ENCODE results near the gene FNIP2. TPM values are rescaled to one million over a fixed set of nuclear protein-coding genes. Genes with fewer than 3 reads are reported as not detected.
"Not testable (repeated sequence)": the region's sequence is repeated elsewhere in the genome, so short reads cannot be mapped to it uniquely, and the experiment has no call there.

Gene FNIP2
- total and polyA plus RNA-seq, 9 of the 15 experiments (the other 6 are each of a cell fraction or from before 2014, with no cell fraction given): 1.7 to 15.5 (median 8.3) TPM

DNA sequence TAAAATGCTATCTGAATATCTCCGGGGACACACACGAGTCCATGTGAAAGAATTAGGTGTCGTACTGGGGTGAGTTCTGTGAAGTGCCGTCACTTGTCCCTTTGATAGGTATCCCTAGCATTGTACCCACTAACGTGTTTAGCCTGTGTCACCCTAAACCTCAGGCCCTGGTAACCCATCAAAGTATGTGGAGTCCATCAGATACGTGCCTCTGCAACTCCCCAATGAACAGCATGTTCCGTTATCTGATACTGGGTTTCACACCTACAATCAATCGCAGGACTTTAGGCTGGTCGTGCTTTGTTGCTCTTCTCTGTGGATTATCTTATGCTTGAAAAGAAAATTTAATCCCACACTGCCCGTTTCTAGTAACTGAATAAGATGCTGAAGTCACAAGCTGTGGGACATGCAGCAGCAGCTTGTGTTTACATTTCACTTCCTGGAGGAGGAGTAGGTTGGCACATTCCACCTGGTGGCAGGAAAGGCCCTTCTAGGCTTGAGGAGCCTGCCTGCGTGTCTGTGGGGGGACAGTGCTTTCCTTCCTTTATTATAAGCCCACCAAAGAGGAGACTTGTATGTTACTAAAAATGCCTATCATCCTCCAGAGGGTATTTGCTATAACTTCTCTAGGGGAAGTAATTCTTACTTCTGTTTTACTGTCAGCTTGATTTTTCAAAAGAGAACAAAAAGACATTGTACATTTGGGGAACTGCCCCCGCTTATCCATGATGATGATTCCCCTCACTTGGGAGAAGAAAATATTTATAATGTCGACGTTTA is 127.2 kb downstream of the FNIP2 start:
- ChIA-PET POLR2A (interaction anchor here (0.7 kb wide), 1 partner anchor 233 kb away, joined by 3 read pairs; no protein-coding TSS in a partner anchor), CTCF (ENCODE audit: low intra/inter-chr PET ratio) (no interaction called here)
- BruUV-seq (replicated peaks): no TSS peak
- Histone ChIP-seq H3K9me1 (ENCODE audit: control insufficient read depth, insufficient read depth, low read length) (no peaks in the 10 kb centered on the region), H3K27ac (ENCODE audit: extremely low read depth, low read depth, low read length) (no peak overlapping the region), H4K20me1 (replicated peaks; ENCODE audit: control insufficient read depth, insufficient read depth, low read length) (no peaks in the 10 kb centered on the region), H3K4me3 (no peak overlapping the region), H3K9ac (ENCODE audit: insufficient read depth in 1 of 2, low read depth in 2 of 2, low read length in 2 of 2) (no peak overlapping the region), H3K79me2 (ENCODE audit: control insufficient read depth, insufficient read depth, low read length) (no peaks in the 10 kb centered on the region), H3K36me3 (ENCODE audit: control insufficient read depth, insufficient read depth, low read length) (peaks cover 12% of the 10 kb centered on the region; the same call in 1 of the 3 replicates), H3K4me2 (ENCODE audit: insufficient read depth, low read length) (no peak overlapping the region), H2AFZ (ENCODE audit: low read depth, low read length) (no peak overlapping the region), H3K4me1 (replicated peaks in 1 of 2; ENCODE audit: control insufficient read depth in 2 of 2, insufficient read depth in 2 of 2, low read length in 2 of 2) (no peaks in the 10 kb centered on the region), H3K9me3 (replicated peaks; ENCODE audit: control insufficient read depth, insufficient read depth, low read depth, low read length) (no peaks in the 10 kb centered on the region), H3K27me3 (ENCODE audit: control insufficient read depth in 2 of 2, insufficient read depth in 2 of 2, low read length in 2 of 2) (no peaks in the 10 kb centered on the region)
- FAIRE-seq (no peak), DNase-seq (ENCODE audit: extremely low read depth in 1 of 4, low spot score in 3 of 4) (no peak), ATAC-seq (peak; percentile 43; the same call in 1 of the 3 replicates)
- intact Hi-C loops (cut with micrococcal nuclease): no loop called here
- in situ Hi-C loops (cut with MboI): no loop called here
- 71% methylated on average over 14 of the region's 14 CpGs for WGBS (ENCODE audit: insufficient coverage, low coverage, missing lambda C conversion rate)
- no peak for TF ChIP-seq KAT8 (IDR thresholded peaks at IDR 0.05; ENCODE audit: low read depth)
- peak in 1 of 2 experiments; percentile 35; a peak in 1 of 4 replicates for TF ChIP-seq RAD21 (CRISPR knock-in tag; conservative IDR thresholded peaks at IDR 0.05 in 1 of 2, IDR thresholded peaks at IDR 0.05 in 1 of 2)
- TF ChIP-seq, protein P1, sequence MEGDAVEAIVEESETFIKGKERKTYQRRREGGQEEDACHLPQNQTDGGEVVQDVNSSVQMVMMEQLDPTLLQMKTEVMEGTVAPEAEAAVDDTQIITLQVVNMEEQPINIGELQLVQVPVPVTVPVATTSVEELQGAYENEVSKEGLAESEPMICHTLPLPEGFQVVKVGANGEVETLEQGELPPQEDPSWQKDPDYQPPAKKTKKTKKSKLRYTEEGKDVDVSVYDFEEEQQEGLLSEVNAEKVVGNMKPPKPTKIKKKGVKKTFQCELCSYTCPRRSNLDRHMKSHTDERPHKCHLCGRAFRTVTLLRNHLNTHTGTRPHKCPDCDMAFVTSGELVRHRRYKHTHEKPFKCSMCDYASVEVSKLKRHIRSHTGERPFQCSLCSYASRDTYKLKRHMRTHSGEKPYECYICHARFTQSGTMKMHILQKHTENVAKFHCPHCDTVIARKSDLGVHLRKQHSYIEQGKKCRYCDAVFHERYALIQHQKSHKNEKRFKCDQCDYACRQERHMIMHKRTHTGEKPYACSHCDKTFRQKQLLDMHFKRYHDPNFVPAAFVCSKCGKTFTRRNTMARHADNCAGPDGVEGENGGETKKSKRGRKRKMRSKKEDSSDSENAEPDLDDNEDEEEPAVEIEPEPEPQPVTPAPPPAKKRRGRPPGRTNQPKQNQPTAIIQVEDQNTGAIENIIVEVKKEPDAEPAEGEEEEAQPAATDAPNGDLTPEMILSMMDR (IDR thresholded peaks at IDR 0.05 in 2 of 3, conservative IDR thresholded peaks at IDR 0.05 in 1 of 3; ENCODE audit: insufficient read depth in 2 of 3, low read depth in 1 of 3, low read length in 3 of 3): 0 out of 6 replicates have a peak, but pooled peaks of 1 of the 3 experiments have one; percentile 5

DNA sequence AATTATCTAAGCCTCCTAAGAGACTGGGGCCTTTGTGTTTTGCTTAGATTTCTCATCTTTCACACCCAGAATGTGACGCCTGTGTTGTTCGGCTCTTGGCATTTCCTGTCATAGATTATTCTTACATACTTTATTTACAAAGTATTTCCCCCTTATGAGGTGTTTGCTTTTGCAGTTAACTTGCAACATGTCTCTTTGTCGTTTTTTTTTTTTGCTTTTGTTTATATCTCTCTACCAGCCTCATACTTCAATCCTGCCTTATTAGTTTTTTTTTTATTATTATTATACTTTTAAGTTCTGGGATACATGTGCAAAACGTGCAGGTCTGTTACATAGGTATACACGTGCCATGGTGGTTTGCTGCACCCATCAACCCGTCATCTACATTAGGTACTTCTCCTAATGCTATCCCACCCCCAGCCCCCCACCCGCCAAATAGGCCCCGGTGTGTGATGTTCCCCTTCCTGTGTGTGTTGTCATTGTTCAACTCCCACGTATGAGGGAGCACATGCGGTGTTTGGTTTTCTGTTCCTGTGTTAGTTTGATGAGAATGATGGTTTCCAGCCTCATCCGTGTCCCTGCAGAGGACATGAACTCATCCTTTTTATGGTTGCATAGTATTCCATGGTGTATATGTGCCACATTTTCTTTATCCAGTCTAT is 127.9 kb downstream of the FNIP2 start:
- H3K4me2 ChIP-seq (ENCODE audit: insufficient read depth, low read length); H2AFZ ChIP-seq (ENCODE audit: low read depth, low read length); FAIRE-seq; H3K79me2 ChIP-seq (ENCODE audit: control insufficient read depth, insufficient read depth, low read length); H3K36me3 ChIP-seq (ENCODE audit: control insufficient read depth, insufficient read depth, low read length); H3K9me3 ChIP-seq (replicated peaks; ENCODE audit: control insufficient read depth, insufficient read depth, low read depth, low read length); H3K4me1 ChIP-seq (replicated peaks in 1 of 2; ENCODE audit: control insufficient read depth in 2 of 2, insufficient read depth in 2 of 2, low read length in 2 of 2); in situ Hi-C loops (cut with MboI); H3K27ac ChIP-seq (ENCODE audit: extremely low read depth, low read depth, low read length); intact Hi-C loops (cut with micrococcal nuclease); H4K20me1 ChIP-seq (replicated peaks; ENCODE audit: control insufficient read depth, insufficient read depth, low read length); DNase-seq (ENCODE audit: extremely low read depth in 1 of 4, low spot score in 3 of 4); ATAC-seq; CTCF ChIA-PET (ENCODE audit: low intra/inter-chr PET ratio); H3K9me1 ChIP-seq (ENCODE audit: control insufficient read depth, insufficient read depth, low read length); BruUV-seq (replicated peaks); H3K4me3 ChIP-seq; H3K9ac ChIP-seq (ENCODE audit: insufficient read depth in 1 of 2, low read depth in 2 of 2, low read length in 2 of 2); H3K27me3 ChIP-seq (ENCODE audit: control insufficient read depth in 2 of 2, insufficient read depth in 2 of 2, low read length in 2 of 2): not testable (repeated sequence)
- 77% methylated on average over 9 of the region's 11 CpGs for WGBS (ENCODE audit: insufficient coverage, low coverage, missing lambda C conversion rate)
- POLR2A ChIA-PET: interaction anchor here (0.7 kb wide), 1 partner anchor 234 kb away, joined by 3 read pairs; no protein-coding TSS in a partner anchor

- H2AFZ ChIP-seq (ENCODE audit: low read depth, low read length); DNase-seq (ENCODE audit: extremely low read depth in 1 of 4, low spot score in 3 of 4); H4K20me1 ChIP-seq (replicated peaks; ENCODE audit: control insufficient read depth, insufficient read depth, low read length); H3K79me2 ChIP-seq (ENCODE audit: control insufficient read depth, insufficient read depth, low read length); H3K27ac ChIP-seq (ENCODE audit: extremely low read depth, low read depth, low read length); POLR2A ChIA-PET; BruUV-seq (replicated peaks); H3K4me3 ChIP-seq; H3K9ac ChIP-seq (ENCODE audit: insufficient read depth in 1 of 2, low read depth in 2 of 2, low read length in 2 of 2); in situ Hi-C loops (cut with MboI); H3K9me1 ChIP-seq (ENCODE audit: control insufficient read depth, insufficient read depth, low read length); CTCF ChIA-PET (ENCODE audit: low intra/inter-chr PET ratio); ATAC-seq; FAIRE-seq; H3K27me3 ChIP-seq (ENCODE audit: control insufficient read depth in 2 of 2, insufficient read depth in 2 of 2, low read length in 2 of 2); H3K4me2 ChIP-seq (ENCODE audit: insufficient read depth, low read length); H3K9me3 ChIP-seq (replicated peaks; ENCODE audit: control insufficient read depth, insufficient read depth, low read depth, low read length): not testable (repeated sequence)
- Histone ChIP-seq H3K36me3 (ENCODE audit: control insufficient read depth, insufficient read depth, low read length) (peaks cover 16% of the 10 kb centered on the region; the same call in 2 of the 3 replicates), H3K4me1 (replicated peaks in 1 of 2; ENCODE audit: control insufficient read depth in 2 of 2, insufficient read depth in 2 of 2, low read length in 2 of 2) (peaks cover 7 to 13% of the 10 kb centered on the region in 2 experiments; a peak in 4 of 5 replicates)
- WGBS (ENCODE audit: insufficient coverage, low coverage, missing lambda C conversion rate): 80% methylated on average over 2 of the region's 2 CpGs
- intact Hi-C loops (cut with micrococcal nuclease): loop anchor here (5.0 kb wide), 2 partner anchors 107 to 277 kb away; no protein-coding TSS in a partner anchor
These were observed 131.6 kb downstream of the FNIP2 start for GRCh38 chr4:158900408-158900807.

Data from K562 (cell line).